GM18870 (cell line): ENCODE measurements around the gene TFAP2A.

ENCODE experiments used
- ATAC-seq: cut with Tn5 transposase; IDR thresholded peaks from one replicate; pipeline ENCODE4 v1.9.1; 2021; ENCODE audit warnings: moderate library complexity; ENCODE audit not compliant: unreplicated experiment

The TFAP2A gene

DNA sequence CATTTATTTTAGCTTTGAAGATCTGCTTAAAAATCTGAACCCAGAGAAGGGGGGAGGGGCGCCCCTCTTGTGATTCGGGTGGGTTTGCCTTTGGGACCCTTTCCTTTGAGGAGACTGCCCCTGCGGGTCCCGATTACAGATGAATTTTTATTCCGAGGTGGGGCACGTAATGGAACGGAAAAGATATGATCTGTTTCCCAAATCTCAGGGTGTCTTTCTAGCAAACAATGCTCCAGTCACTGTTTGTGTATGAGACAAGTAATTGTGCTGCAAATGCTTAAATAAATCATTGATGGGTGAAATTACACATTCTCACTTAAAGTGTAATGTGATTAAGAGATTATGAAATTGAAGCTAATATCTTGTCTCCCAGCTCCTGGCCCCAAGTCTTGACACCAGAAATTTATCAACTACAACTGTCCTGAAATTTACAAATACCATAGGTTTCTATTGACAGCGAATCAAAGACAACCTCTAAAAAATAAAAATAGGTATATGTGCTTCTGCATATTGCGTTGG lies 30.7 kb downstream of the TFAP2A start:
- ATAC-seq = no peak

DNA sequence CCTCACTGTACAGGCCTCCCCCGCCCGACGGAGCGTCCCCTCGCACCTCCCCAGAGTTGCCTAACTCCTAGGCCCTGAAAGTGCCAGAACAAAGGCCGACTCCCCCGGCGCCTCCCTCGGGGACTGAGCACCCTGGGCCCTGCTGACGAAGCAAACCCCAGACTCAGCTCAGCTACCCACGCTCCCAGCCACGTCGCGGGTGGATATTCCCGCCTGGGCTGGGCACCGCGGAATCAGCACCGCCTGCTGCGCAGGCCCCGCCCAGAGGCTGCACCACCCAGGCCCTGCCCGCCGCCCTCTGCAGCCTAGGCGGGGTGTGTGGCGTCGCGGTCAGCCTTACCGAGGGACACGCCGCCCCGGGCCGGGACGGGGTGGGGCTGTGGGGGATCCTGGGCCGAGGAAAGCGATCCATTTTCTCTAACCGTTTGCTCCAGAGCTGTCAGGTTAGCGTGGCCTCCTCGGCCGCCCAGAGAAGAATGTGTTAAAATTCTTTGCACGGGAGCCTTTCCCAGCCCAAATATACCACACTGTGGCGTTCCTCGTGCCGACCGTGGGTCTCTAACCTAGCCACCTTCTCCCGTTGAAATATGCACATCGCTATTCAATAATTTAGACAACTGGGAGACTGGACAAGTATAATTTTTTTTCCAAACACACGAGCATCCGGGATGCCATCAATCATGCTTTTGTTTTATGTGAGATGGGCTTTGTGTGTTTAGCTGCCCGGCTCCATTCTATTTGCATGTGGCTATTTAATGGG lies 31.4 kb downstream of the TFAP2A start:
- no peak for ATAC-seq

DNA sequence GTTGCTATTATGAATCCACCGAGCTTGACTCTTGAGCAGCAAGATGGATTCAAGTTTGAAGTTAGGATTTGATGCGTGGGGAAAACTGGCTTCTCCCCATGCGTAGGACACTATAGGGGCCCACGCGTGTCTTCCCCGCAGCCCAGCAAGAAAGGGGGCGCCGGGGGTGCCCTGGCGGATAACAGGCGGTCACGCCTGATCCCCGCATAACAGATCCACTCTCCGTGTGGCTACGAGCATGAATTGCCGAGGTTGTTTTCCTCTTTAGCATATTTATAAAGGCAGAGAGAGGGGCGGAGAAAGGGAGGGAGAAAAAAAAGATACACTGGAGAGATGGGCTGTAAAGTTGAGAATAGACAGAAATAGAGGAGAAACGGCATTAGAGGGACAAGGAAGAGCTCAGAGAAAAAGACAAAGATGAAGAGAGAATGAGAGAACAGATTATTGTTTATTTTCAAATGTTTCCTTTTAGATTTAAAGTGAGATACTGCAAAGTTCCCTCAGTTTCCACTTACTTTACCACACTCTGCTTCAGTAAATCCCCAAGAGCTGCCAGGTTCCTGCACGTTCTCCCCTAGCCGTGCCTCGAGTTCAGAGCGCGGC lies 32.0 kb downstream of the TFAP2A start:
- no peak for ATAC-seq

DNA sequence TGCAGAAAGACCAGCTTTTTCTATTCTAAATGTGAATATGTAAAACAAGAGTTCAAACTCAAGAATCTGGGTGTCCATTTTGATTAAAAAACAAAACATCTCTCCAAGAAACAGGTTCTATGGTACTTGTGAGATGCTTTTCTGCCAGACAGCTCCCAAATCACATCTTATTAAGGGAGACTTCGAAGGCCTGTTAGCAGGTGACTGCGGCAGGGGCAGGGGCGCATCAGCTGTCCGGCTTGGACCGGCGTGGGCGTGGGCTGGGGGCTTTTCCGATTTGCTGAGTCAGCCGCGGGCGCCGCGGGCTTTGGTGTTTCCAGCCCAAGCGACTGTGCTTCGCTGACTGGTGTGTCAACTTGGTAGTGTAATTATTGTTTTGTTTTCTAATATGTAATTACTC lies 32.6 kb downstream of the TFAP2A start:
- ATAC-seq = no peak

DNA sequence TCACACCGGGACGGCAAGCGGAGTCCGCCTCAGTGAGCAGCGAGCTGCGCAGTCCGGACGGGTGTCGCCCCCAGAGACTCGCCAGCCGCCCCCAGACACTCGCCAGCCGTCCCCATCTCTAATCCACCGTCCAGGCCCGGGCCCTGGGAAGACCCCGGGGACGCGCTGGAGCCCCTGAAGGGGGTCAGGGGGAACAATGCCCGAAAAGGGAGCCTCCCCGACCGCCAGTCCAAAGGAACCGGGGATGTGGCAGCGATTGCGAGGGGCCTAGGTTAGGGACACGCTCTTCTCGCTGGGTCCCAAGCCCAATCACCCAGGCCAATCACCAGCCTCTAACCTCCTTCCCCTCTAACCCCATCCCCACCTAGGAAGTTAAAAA lies 33.1 kb downstream of the TFAP2A start:
- ATAC-seq = no peak

DNA sequence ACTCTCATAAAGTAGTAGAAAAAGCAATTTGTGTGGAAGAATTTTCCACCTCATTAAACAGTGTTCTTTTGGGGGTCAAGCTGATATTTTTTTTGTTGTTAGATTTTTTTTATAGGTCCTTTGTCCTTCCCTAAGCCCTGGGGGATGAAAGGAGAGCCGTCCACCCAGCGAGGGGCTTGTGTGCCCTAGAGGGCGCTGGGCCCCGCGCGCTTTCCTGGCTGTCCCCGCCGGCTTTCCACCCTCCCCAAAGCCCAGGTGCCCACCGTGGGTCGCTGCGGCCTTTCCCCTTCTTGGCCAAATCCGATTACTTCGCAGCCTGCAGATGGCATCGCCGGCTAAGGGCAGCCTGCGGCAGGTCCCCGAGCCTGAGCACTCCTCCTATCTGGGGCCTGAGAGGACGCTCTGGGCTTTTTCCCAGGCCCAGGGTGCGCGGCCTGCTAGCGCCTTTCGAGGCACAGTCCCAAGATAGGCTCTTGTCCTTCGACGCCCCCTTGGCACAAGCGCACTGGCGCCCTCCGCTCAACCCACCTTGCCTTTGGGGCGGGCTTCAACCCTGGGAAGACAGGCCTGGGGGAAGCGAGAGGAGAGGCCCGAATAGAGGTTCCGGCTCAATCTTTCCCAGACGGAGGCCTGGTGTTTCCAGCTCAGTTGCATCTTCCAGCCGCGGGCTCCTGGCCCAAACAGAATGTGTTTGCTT lies 33.6 kb downstream of the TFAP2A start:
- ATAC-seq = peak; percentile 45

DNA sequence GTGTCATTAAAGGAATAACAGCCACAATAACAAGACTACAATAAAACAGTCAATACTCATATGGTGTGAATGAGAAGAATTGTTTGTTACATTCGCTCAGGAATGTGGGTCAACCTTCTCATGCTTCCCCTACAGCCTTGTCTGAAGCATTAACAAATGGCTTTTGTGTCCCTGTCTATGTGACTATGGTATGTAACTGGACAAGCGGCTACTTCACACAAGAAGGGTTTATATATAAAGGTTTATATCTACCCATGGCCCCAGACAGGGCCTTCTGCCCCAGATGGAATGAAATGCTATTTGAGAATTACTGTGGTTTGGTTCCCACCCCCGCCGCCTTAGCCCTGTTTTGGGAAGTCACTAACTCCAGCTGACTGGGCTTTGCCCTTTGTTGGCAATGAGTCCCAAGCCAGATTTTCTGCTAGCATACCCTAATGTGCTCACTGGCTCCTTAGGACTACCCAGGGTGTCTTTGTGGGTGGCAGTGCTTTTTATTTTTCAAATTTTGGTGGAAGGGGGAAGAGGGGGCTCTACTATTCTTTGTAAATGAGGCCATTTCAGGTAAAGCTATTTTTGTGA lies 39.4 kb downstream of the TFAP2A start:
- ATAC-seq = no peak

DNA sequence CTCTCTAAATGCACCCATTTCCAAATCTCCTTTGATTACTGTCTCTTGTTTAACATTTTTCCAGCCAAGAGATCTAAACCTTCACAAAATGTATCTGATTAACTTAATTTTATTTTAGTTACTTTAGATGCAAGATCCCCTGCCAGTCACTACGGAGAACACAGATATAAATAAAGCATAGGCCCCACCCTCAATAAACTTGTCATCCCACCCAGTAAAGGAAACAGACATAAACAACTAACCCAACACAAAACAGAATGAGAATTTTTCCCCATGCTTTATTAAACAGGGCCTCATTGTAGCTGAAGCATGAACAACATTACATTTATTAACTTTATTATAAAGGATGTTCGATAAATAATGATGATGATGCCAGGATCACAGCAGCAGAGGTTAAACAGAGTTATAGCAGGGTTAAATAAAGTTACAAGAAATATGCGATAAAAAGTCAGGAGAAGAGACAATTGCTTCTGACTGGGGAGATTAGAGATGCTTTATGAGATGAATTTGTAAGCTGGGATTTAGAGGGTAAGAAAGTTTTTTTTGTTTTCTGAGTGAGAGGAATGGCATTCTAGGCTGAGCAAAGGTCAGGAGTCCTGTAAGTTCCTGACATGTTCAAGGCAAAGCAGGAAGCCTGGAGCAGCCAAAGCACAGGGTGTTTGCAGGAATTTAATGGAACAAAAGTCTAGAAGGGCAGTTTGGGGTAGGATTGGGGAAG lies 41.1 kb downstream of the TFAP2A start:
- no peak for ATAC-seq

DNA sequence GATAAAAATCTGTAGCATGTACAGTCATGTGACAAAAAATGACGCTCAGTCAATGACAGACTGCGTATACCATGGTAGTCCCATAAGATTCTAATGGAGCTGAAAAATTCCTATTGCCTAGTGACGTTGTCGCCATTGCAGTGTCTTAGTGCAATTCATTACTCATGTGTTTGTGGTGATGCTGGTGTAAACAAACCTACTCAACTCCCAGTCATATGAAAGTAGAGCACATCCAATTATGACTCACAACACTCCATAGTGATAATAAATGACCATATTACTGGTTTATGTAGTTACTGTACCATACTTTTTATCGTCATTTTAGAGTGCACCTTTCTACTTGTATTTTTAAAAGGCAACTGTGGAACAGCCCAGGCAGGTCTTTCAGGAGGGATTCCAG lies 45.0 kb downstream of the TFAP2A start:
- ATAC-seq = no peak

DNA sequence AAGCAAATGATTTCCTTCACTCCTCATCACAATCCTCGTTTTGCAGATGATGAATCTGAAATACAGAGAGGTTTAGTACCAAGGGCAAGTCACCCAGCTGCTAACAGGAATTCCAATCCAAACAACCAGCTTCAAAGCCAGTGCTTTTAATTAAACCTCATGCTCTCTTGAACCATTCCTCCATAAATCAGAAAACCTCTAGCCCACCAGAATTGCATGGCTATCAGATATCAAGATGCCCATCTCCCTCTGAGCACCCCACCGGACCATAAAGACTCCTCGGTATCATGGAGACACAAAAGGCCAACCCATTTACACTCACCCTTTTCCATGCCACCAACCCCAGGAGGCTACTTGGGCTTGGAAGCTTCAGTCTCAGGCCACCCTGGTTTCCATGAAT lies 46.0 kb downstream of the TFAP2A start:
- no peak for ATAC-seq

DNA sequence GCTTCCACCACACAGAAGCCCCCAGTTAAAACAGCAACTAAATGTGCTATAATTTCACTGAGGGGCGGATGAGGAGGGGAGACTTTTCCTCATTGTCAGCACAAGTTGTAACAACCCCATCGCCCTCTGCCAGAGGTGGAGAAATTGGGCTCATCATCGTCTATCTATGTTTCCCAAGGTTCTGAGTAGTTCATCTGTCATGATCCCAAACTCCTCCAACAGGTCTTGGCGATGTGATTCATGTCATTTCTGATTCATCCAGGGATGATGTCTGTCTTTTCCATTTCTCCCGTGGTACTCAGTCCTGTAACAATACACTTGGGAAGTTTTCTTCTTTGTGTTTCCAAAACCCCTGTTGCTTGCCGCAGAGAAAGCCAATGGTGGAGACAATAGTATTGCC lies 51.0 kb downstream of the TFAP2A start:
- no peak for ATAC-seq

DNA sequence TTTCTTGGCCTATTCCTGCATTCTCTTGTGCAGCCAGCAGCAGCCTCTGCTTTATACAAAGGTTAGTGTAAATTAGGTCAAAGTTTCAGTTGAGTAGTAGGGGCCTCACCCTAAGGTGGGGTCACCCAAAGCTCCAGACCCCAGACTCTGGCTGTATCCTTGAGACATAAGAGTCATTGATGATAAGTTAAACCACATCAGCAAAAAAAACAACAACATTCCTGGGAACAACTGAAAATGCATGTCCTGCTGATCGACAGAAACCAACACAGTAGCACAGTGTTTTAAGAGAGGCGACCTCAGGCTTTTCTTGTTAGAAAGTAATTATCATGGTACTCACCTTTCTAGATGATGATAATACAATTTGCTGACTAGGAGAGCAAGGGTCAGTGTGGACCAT lies 52.6 kb downstream of the TFAP2A start:
- ATAC-seq = no peak

DNA sequence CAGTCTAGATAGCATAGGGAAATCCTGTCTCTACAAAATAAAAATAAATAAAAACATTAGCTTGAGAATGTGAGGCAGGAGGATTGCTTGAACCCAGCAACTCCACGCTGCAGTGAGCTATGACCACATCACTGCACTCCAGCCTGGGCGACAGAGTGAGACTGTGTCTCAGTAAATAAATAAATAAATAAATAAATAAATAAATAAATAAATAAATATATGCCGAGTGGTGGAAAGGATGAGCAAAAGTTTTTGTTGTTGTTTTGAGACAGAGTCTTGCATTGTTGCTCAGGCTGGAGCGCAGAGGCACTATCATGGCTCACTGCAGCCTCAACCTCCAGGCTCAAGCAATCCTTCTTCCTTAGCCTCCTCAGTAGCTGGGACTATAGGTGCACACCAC lies 53.4 kb downstream of the TFAP2A start:
- ATAC-seq = no peak

DNA sequence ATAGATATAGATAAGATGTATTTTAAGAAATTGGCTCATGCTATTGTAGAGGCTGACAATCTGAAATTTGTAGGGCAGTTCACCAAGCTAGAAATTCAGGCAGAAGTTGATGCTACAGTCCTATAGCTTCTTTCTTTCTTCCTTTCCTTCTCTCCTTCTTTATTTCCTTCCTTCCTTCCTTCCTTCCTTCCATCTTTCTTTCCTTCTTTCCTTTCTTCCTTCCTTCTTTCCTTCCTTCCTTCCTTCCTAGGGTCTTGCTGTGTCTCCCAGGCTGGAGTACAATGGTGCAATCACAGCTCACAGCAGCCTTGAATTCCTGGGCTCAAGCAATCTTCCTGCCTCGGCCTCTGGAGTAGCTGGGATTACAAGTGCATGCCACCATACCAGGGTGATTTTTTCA lies 55.3 kb downstream of the TFAP2A start:
- ATAC-seq = no peak

DNA sequence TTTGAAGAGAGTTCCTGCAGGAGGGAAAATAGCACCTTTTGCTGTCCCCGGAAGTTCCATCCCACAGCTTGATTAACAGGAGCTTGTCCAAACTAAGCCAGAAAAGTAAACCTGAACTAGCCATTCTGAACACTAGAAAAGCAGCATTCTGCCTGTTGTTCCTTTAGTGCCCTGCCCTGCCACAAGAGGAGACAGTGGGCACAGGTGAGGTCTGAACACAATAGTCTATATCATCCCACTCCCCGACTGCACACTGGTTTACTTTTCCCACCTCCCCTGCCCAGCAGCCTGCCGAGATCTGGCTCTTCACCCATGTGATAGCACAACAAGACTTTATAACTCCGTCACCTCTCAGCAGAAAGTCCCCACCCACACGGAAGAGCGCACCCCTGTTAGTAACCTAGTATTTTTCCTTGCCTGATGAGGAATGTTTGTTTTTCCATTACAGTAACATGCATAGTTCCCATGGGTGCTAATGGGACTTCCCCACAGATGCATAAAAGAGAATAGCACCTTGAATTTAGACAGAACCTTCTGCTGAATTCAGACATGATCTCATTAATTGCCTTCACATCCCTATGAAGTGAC lies 59.7 kb downstream of the TFAP2A start:
- peak; percentile 80 for ATAC-seq

DNA sequence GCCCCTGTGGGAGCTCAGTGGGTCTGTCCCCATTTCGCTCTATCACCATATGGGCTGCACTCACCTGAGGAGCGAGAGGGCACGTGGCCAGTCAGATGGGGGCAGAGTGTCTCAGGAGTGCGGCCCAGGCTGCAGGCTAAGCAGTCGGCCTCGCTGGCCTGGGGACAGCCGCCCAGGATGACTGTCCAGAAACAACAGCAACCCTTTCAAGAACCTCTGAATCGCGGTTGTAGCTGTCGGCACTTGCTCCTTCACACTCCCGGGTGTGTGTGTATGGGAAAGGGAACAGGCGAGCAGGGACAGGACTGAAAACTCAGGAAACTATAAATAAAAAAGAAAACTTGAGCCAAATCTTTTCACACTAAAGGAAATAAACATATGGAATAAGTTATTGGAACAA lies 63.1 kb downstream of the TFAP2A start:
- no peak for ATAC-seq

DNA sequence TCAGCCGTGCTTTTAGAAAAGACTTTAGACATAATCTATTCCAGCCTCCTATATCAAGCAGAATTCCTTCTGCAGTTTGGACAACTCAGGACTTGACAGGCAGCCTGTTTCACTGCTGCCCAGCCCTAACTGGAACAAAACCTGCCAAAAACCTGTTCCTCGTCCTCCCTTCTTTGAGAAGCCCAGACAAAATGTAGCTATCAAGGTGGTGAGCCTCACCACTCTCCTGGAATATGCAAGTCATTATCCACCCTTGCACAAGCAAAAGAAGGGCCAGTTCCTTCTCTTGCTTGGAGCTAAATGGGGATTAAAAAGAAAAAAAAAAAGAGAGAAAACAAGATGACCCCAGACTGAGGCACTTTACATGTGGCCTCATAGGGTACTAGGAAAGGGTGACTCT lies 64.2 kb downstream of the TFAP2A start:
- no peak for ATAC-seq

DNA sequence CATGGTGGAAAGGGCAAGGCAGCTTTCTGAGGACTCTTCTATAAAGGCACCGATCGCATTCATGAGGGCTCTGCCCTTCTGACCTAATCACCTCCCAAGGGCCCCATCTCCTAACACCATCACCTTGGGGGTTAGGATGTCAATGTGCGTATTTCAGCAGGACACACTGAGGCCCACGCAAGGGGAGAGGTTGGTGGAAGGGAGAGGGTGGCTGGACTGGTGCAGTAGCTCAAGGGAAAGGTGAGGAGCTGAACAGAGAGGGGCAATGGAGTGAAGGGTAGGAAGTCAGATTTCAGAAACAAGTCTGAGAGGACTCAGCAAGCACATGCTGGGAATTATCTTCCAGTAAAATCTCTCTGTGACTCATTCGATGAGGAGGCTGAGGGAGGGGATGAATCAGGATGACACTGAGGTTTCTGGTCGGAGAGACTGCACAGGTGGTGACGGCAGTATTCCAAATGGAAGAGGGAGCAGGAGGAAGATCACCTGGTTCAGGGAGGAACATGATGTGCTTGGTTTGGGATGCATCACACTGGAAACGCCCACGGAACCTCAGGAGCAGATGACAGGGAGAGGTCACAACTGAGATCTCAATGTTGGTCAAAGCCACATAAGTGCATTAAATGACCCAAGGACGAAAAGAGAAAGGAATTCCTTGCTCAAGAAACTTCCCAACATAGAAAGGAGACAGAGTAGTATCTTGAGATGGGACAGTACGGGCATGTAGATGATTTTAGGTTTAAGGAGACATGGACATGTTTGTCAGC lies 67.1 kb downstream of the TFAP2A start:
- ATAC-seq = no peak
